CD14-positive monocyte (primary cell): Measurements from ENCODE around the gene PRDM11. TPM values are rescaled to one million over a fixed set of nuclear protein-coding genes. Genes with fewer than 3 reads are reported as not detected.

ENCODE experiments used
- DNase-seq, 3 donors: peaks; one replicate each; pipeline ENCODE4 v3.0.0-alpha.2; 2011 to 2022
- H2AFZ ChIP-seq: 2 replicates; pipeline ENCODE4 v1.6.0; 2012; ENCODE audit warnings: mild to moderate bottlenecking, low read depth, low read length, inconsistent platforms; ENCODE audit not compliant: insufficient read depth, poor library complexity, severe bottlenecking
- H3K27ac ChIP-seq, 2 donors: 1 replicate in 1 of 2; 2 replicates in 1 of 2; pipeline ENCODE4 v1.5.1; 2012 to 2013; ENCODE audit warnings: low read length in 2 of 2, control low read depth in 1 of 2, inconsistent platforms in 1 of 2, low read depth in 1 of 2, mild to moderate bottlenecking in 1 of 2
- H3K27me3 ChIP-seq, 2 donors: one replicate each; pipeline versions ENCODE4 v1.6.0 to v1.6.1; 2011 to 2013; ENCODE audit warnings: low read length in 2 of 2; ENCODE audit not compliant: control insufficient read depth in 2 of 2, insufficient read depth in 2 of 2
- H3K36me3 ChIP-seq, 2 donors: replicated peaks in 1 of 2; 1 replicate in 1 of 2; 2 replicates in 1 of 2; pipeline versions ENCODE4 v1.5.1 to v1.6.1; 2012 to 2013; ENCODE audit warnings: low read length in 2 of 2, control low read depth in 1 of 2, inconsistent platforms in 1 of 2, mild to moderate bottlenecking in 1 of 2; ENCODE audit not compliant: insufficient read depth in 2 of 2, control insufficient read depth in 1 of 2
- H3K4me1 ChIP-seq, 2 donors: 1 replicate in 1 of 2; 2 replicates in 1 of 2; pipeline versions ENCODE4 v1.5.1 to v1.6.1; 2012 to 2013; ENCODE audit warnings: low read length in 2 of 2, control low read depth in 1 of 2, inconsistent platforms in 1 of 2, mild to moderate bottlenecking in 1 of 2, moderate library complexity in 1 of 2; ENCODE audit not compliant: insufficient read depth in 2 of 2, control insufficient read depth in 1 of 2
- H3K4me2 ChIP-seq: replicated peaks from 2 replicates; pipeline ENCODE3; 2012; ENCODE audit warnings: low read length, moderate library complexity, mild to moderate bottlenecking; ENCODE audit not compliant: poor library complexity, severe bottlenecking; ENCODE audit errors: extremely low read depth
- H3K4me3 ChIP-seq, 3 experiments: fragments of 200-600 bp in 1 of 3; sonication (generic) in 1 of 3; replicated peaks in 1 of 3; 1 replicate in 2 of 3; 2 replicates in 1 of 3; pipeline ENCODE4 v1.5.1; 2011 to 2013; ENCODE audit warnings: low read length in 3 of 3, mild to moderate bottlenecking in 3 of 3, control low read depth in 2 of 3, low read depth in 2 of 3, inconsistent platforms in 1 of 3, moderate library complexity in 1 of 3
- H3K79me2 ChIP-seq: 2 replicates; pipeline ENCODE4 v1.6.0; 2012; ENCODE audit warnings: mild to moderate bottlenecking, control low read depth, inconsistent platforms, low read length, moderate library complexity; ENCODE audit not compliant: insufficient read depth
- H3K9ac ChIP-seq: 2 replicates; pipeline ENCODE4 v1.6.0; 2017; ENCODE audit warnings: low read length, mild to moderate bottlenecking; ENCODE audit not compliant: insufficient read depth, poor library complexity, severe bottlenecking
- H3K9me3 ChIP-seq, 2 donors: replicated peaks in 1 of 2; 1 replicate in 1 of 2; 2 replicates in 1 of 2; pipeline versions ENCODE4 v1.5.1 to v1.6.1; 2012 to 2013; ENCODE audit warnings: low read length in 2 of 2, control low read depth in 1 of 2; ENCODE audit not compliant: control insufficient read depth in 1 of 2, insufficient read depth in 1 of 2
- H4K20me1 ChIP-seq: 2 replicates; pipeline ENCODE4 v1.6.0; 2012; ENCODE audit warnings: mild to moderate bottlenecking, low read length, control low read depth, moderate library complexity; ENCODE audit not compliant: insufficient read depth
- H3K27ac Mint-ChIP-seq, 7 donors: one replicate each; pipeline ENCODE4 v1.8.0; 2020; ENCODE audit warnings: mild to moderate bottlenecking in 7 of 7, mixed read lengths in 7 of 7, moderate library complexity in 6 of 7, inconsistent platforms in 2 of 7
- H3K27me3 Mint-ChIP-seq, 3 donors: one replicate each; pipeline ENCODE4 v1.8.0; 2021 to 2022; ENCODE audit warnings: low read depth in 3 of 3, mild to moderate bottlenecking in 3 of 3, mixed read lengths in 3 of 3, moderate library complexity in 3 of 3, inconsistent platforms in 1 of 3
- H3K36me3 Mint-ChIP-seq, 2 donors: one replicate each; pipeline ENCODE4 v1.8.0; 2020; ENCODE audit warnings: mixed read lengths in 2 of 2, inconsistent platforms in 1 of 2, mild to moderate bottlenecking in 1 of 2
- H3K4me1 Mint-ChIP-seq: one replicate; pipeline ENCODE4 v1.8.0; 2020; ENCODE audit warnings: mild to moderate bottlenecking, mixed read lengths
- H3K4me3 Mint-ChIP-seq, 2 donors: one replicate each; pipeline ENCODE4 v1.8.0; 2020; ENCODE audit warnings: mild to moderate bottlenecking in 2 of 2, mixed read lengths in 2 of 2, moderate library complexity in 1 of 2
- H3K9me3 Mint-ChIP-seq, 7 donors: one replicate each; pipeline ENCODE4 v1.8.0; 2020 to 2022; ENCODE audit warnings: mixed read lengths in 7 of 7, mild to moderate bottlenecking in 6 of 7, moderate library complexity in 6 of 7, inconsistent platforms in 2 of 7
- WGBS: methylation state at CpG from one replicate; pipeline ENCODE4 v1.1.5; 2013; ENCODE audit warnings: missing lambda C conversion rate; ENCODE audit not compliant: insufficient coverage; 5-methylcytosine and 5-hydroxymethylcytosine counted together
- intact Hi-C, 2 donors: fragments of 100-400 bp; cut with micrococcal nuclease; formaldehyde crosslinking; loops; one replicate each; pipeline versions ENCODE4 v1.15.0 to v1.15.1; 2023
- polyA plus RNA-seq, 3 donors: library from polyadenylated mRNA; depleted of rRNA in 1 of 3; unstranded in 2 of 3; stranded (reverse) in 1 of 3; fragments of 300-500 nt in 2 of 3; fragments of >200 nt in 1 of 3; fragmentation: Illumina TruSeq in 2 of 3; gene quantifications; 1 replicate in 2 of 3; 2 replicates in 1 of 3; pipeline ENCODE4 v1.2.3, GENCODE V29; 2012 to 2021
- TF ChIP-seq, protein P1 (sequence below): fragments of 200-600 bp; IDR thresholded peaks from one replicate; pipeline ENCODE4 v1.8.0; 2022; ENCODE audit warnings: antibody characterized with exemption, mild to moderate bottlenecking

PRDM11 gene
- polyA plus RNA-seq, 3 donors = 0.48 to 1.8 TPM; not detected in 1

- no peak overlapping the region for H3K27ac ChIP-seq
- no peak overlapping the region for H3K4me2 ChIP-seq
- no peaks in the 10 kb centered on the region for H3K36me3 ChIP-seq
- TF ChIP-seq, protein P1, sequence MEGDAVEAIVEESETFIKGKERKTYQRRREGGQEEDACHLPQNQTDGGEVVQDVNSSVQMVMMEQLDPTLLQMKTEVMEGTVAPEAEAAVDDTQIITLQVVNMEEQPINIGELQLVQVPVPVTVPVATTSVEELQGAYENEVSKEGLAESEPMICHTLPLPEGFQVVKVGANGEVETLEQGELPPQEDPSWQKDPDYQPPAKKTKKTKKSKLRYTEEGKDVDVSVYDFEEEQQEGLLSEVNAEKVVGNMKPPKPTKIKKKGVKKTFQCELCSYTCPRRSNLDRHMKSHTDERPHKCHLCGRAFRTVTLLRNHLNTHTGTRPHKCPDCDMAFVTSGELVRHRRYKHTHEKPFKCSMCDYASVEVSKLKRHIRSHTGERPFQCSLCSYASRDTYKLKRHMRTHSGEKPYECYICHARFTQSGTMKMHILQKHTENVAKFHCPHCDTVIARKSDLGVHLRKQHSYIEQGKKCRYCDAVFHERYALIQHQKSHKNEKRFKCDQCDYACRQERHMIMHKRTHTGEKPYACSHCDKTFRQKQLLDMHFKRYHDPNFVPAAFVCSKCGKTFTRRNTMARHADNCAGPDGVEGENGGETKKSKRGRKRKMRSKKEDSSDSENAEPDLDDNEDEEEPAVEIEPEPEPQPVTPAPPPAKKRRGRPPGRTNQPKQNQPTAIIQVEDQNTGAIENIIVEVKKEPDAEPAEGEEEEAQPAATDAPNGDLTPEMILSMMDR = no peak
- H3K4me3 Mint-ChIP-seq = no peak overlapping the region
- no CpG with 5 or more reads among the region's 1 CpG for WGBS
- H3K4me1 Mint-ChIP-seq = no peaks in the 10 kb centered on the region
- no peaks in the 10 kb centered on the region for H3K9me3 ChIP-seq
- DNase-seq = no peak
- H3K9ac ChIP-seq = no peak overlapping the region
- intact Hi-C loops = no loop called here
- peaks cover 4 to 6% of the 10 kb centered on the region in 2 donors for H3K27me3 ChIP-seq
- no peaks in the 10 kb centered on the region for H3K4me1 ChIP-seq
- peaks cover 0 to 4% (median 0%) of the 10 kb centered on the region in 7 donors for H3K9me3 Mint-ChIP-seq
- H3K27me3 Mint-ChIP-seq = peaks cover 7 to 23% (median 17%) of the 10 kb centered on the region in 3 donors
- no peaks in the 10 kb centered on the region for H4K20me1 ChIP-seq
- H3K79me2 ChIP-seq = no peaks in the 10 kb centered on the region
- no peaks in the 10 kb centered on the region for H3K36me3 Mint-ChIP-seq
- H3K27ac Mint-ChIP-seq = no peak overlapping the region
- H2AFZ ChIP-seq = no peak overlapping the region
- H3K4me3 ChIP-seq = no peak overlapping the region
Measured at GRCh38 chr11:45266676-45267020, 120.2 kb downstream of the PRDM11 start.

- no peaks in the 10 kb centered on the region for H3K36me3 ChIP-seq
- no peak overlapping the region for H3K4me2 ChIP-seq
- H3K4me3 ChIP-seq = no peak overlapping the region
- 68% methylated on average over 10 of the region's 14 CpGs for WGBS
- peaks cover 4 to 6% of the 10 kb centered on the region in 2 donors for H3K27me3 ChIP-seq
- no peak overlapping the region for H3K9ac ChIP-seq
- no peak for DNase-seq
- H3K27ac Mint-ChIP-seq = no peak overlapping the region
- intact Hi-C loops = no loop called here
- H3K4me3 Mint-ChIP-seq = no peak overlapping the region
- H3K4me1 ChIP-seq = no peaks in the 10 kb centered on the region
- peaks cover 0 to 4% (median 0%) of the 10 kb centered on the region in 7 donors for H3K9me3 Mint-ChIP-seq
- no peaks in the 10 kb centered on the region for H4K20me1 ChIP-seq
- H2AFZ ChIP-seq = no peak overlapping the region
- no peaks in the 10 kb centered on the region for H3K4me1 Mint-ChIP-seq
- no peaks in the 10 kb centered on the region for H3K79me2 ChIP-seq
- TF ChIP-seq, protein P1 = peak; percentile 44
- H3K9me3 ChIP-seq = no peaks in the 10 kb centered on the region
- no peak overlapping the region for H3K27ac ChIP-seq
- H3K27me3 Mint-ChIP-seq = peaks cover 7 to 25% (median 19%) of the 10 kb centered on the region in 3 donors
- no peaks in the 10 kb centered on the region for H3K36me3 Mint-ChIP-seq
Measured at GRCh38 chr11:45267052-45267451, 120.6 kb downstream of the PRDM11 start.
